HepG2 (cell line): Measurements from ENCODE around the gene PNO1. TPM values are rescaled to one million over a fixed set of nuclear protein-coding genes. Genes with fewer than 3 reads are reported as not detected.
A peak's percentile ranks its signal among the peaks of the same experiment; 100 is the strongest.

Experiments used
- ATAC-seq: fragments of 200-7000 bp; cut with Tn5 transposase; 3 replicates; pipeline ENCODE4 v1.9.1; 2020; ENCODE audit warnings: mild to moderate bottlenecking, moderate library complexity
- BruUV-seq: library from RNA; stranded (reverse); fragments of 400-500 nt; replicated peaks from 2 replicates; lab custom pipeline; 2021; lab: Mats Ljungman, UMichigan
- CTCF ChIA-PET: fragments of 300-600 bp; formaldehyde crosslinking; extraction: SDS; loops from one replicate; lab custom pipeline; 2021; ENCODE audit warnings: low total read pairs, inconsistent platforms, low intra/inter-chr PET ratio; lab: Yijun Ruan, JAX
- POLR2A ChIA-PET: fragments of 350-600 bp; sonication (Branson Sonifier 250); formaldehyde crosslinking; loops from one replicate; lab custom pipeline; 2020; ENCODE audit warnings: antibody characterized with exemption, inconsistent platforms; lab: Yijun Ruan, JAX
- DNase-seq: peaks from one replicate; pipeline ENCODE4 v3.0.0-alpha.2; 2015; ENCODE audit warnings: low spot score
- FAIRE-seq: peaks from 3 replicates; lab custom pipeline; 2011; peaks lifted over from hg19 to GRCh38; lab: Jason Lieb, UNC
- H2AFZ ChIP-seq: one replicate; pipeline ENCODE4 v1.6.1; 2011; ENCODE audit warnings: low read length, inconsistent platforms
- H3K27ac ChIP-seq: fragments of 300-600 bp; 3 replicates; pipeline ENCODE4 v1.8.0; 2011; ENCODE audit warnings: mixed run types, mild to moderate bottlenecking, mixed read lengths, low read length, inconsistent platforms; ENCODE audit not compliant: insufficient read depth; ENCODE audit errors: extremely low read length
- H3K27me3 ChIP-seq, 2 experiments: fragments of 200-600 bp in 1 of 2; 2 replicates in 1 of 2; 3 replicates in 1 of 2; pipeline versions ENCODE4 v1.6.0 to v1.8.0; 2011; ENCODE audit warnings: low read length in 2 of 2, mild to moderate bottlenecking in 2 of 2, moderate library complexity in 2 of 2, inconsistent platforms in 1 of 2; ENCODE audit not compliant: insufficient read depth in 2 of 2, control insufficient read depth in 1 of 2
- H3K36me3 ChIP-seq, 2 experiments: fragments of 200-600 bp in 1 of 2; replicated peaks in 1 of 2; 2 replicates in 1 of 2; 3 replicates in 1 of 2; pipeline versions ENCODE4 v1.5.1 to v1.8.0; 2011; ENCODE audit warnings: low read length in 2 of 2, inconsistent platforms in 1 of 2; ENCODE audit not compliant: insufficient read depth in 2 of 2, control insufficient read depth in 1 of 2
- H3K4me1 ChIP-seq: 2 replicates; pipeline ENCODE4 v1.5.1; 2012; ENCODE audit warnings: low read length, inconsistent platforms; ENCODE audit not compliant: insufficient read depth
- H3K4me2 ChIP-seq: 2 replicates; pipeline ENCODE4 v1.6.0; 2011; ENCODE audit warnings: low read depth, low read length, inconsistent platforms
- H3K4me3 ChIP-seq, 3 experiments: fragments of 200-600 bp in 1 of 3; sonication (generic), shearing (Covaris generic) in 1 of 3; replicated peaks in 1 of 3; 2 replicates each; pipeline ENCODE4 v1.5.1; 2011 to 2016; ENCODE audit warnings: low read length in 3 of 3, inconsistent platforms in 2 of 3, low read depth in 2 of 3, mild to moderate bottlenecking in 2 of 3, control low read depth in 1 of 3, mixed read lengths in 1 of 3; ENCODE audit not compliant: insufficient read depth in 1 of 3
- H3K79me2 ChIP-seq: one replicate; pipeline ENCODE4 v1.6.1; 2011; ENCODE audit warnings: low read length, inconsistent platforms; ENCODE audit not compliant: insufficient read depth
- H3K9ac ChIP-seq: 2 replicates; pipeline ENCODE4 v1.6.0; 2011; ENCODE audit warnings: mild to moderate bottlenecking, low read depth, low read length, inconsistent platforms; ENCODE audit not compliant: insufficient read depth
- H3K9me3 ChIP-seq: 2 replicates; pipeline ENCODE4 v1.5.1; 2012; ENCODE audit warnings: mild to moderate bottlenecking, low read length
- H4K20me1 ChIP-seq: 2 replicates; pipeline ENCODE4 v1.6.0; 2011; ENCODE audit warnings: inconsistent platforms, mild to moderate bottlenecking, low read length, moderate library complexity; ENCODE audit not compliant: insufficient read depth
- FLYWCH1 ChIP-seq: sonication (generic); formaldehyde crosslinking; IDR thresholded peaks from 2 replicates; pipeline ENCODE4 v1.8.1; 2023; ENCODE audit warnings: mild to moderate bottlenecking, missing genetic modification reagents
- MLLT10 ChIP-seq: sonication (generic); formaldehyde crosslinking; IDR thresholded peaks from 2 replicates; pipeline ENCODE4 v1.4.0; 2020; ENCODE audit warnings: missing genetic modification reagents
- POLR2G ChIP-seq: fragments of 200-400 bp; formaldehyde crosslinking; IDR thresholded peaks from 2 replicates; pipeline ENCODE4 v1.6.1; 2018; ENCODE audit warnings: mild to moderate bottlenecking, low read depth, low read length, moderate library complexity
- RBM22 ChIP-seq: fragments of 200-400 bp; formaldehyde crosslinking; optimal IDR thresholded peaks from 2 replicates; pipeline ENCODE3; 2017; ENCODE audit warnings: mild to moderate bottlenecking, low read length, moderate library complexity
- ZNF234 ChIP-seq: sonication (generic); formaldehyde crosslinking; conservative IDR thresholded peaks from 2 replicates; pipeline ENCODE4 v1.5.1; 2020; ENCODE audit warnings: mild to moderate bottlenecking, missing genetic modification reagents
- ZNF33A ChIP-seq: sonication (generic); formaldehyde crosslinking; IDR thresholded peaks from 2 replicates; pipeline ENCODE4 v1.5.1; 2020; ENCODE audit warnings: missing genetic modification reagents, mild to moderate bottlenecking, moderate library complexity, borderline replicate concordance
- WGBS: methylation state at CpG from one replicate; pipeline ENCODE4 v1.1.6; 2017; ENCODE audit warnings: low lambda C conversion rate; 5-methylcytosine and 5-hydroxymethylcytosine counted together
- in situ Hi-C: cut with HindIII; loops from 2 replicates; pipeline ENCODE4 v1.10.0; 2017; ENCODE audit warnings: low pct_unique_long_range_greater_than_20kb; ENCODE audit not compliant: extremely low pct_ligation_motif_present
- intact Hi-C: fragments of 100-400 bp; cut with micrococcal nuclease; formaldehyde crosslinking; loops from one replicate; pipeline ENCODE4 v1.10.0; 2022; ENCODE audit not compliant: unreplicated experiment
- polyA plus RNA-seq, 8 experiments: library from polyadenylated mRNA; depleted of rRNA in 3 of 8; stranded (reverse) in 7 of 8; unstranded in 1 of 8; fragments of >200 nt; fragmentation: Illumina TruSeq in 4 of 8; extraction: Trizol in 4 of 8; gene quantifications; 2 replicates each; pipeline versions ENCODE4 v1.2.1 to v1.2.3, GENCODE V29; 2011 to 2016; ENCODE audit warnings: low read depth in 4 of 8, missing spikeins in 1 of 8, mixed read lengths in 1 of 8; ENCODE audit not compliant: insufficient read depth in 1 of 8
- total RNA-seq, 5 experiments: library from RNA; depleted of rRNA; stranded (reverse); fragments of >200 nt; fragmentation: Illumina TruSeq; extraction: Trizol; gene quantifications; 2 replicates each; pipeline ENCODE4 v1.2.3, GENCODE V29; 2016; ENCODE audit warnings: low read depth in 1 of 5
- TF ChIP-seq, protein P1 (sequence below): sonication (generic); formaldehyde crosslinking; IDR thresholded peaks from 2 replicates; pipeline ENCODE4 v1.4.0; 2020; ENCODE audit warnings: mild to moderate bottlenecking, missing genetic modification reagents
- TF ChIP-seq, protein P2 (sequence below): IDR thresholded peaks from 2 replicates; pipeline ENCODE4 v1.6.1; 2016; ENCODE audit warnings: missing biosample characterization, missing genetic modification reagents, low read depth
- TF ChIP-seq, protein P3 (sequence below): sonication (generic); formaldehyde crosslinking; IDR thresholded peaks from 2 replicates; pipeline ENCODE4 v1.4.0; 2020; ENCODE audit warnings: missing genetic modification reagents, mild to moderate bottlenecking, borderline replicate concordance

The PNO1 gene
- total and polyA plus RNA-seq, 2 of the 13 experiments (the other 11 are each of a cell fraction or from before 2014, with no cell fraction given), result 12.8 to 48.5 TPM

DNA sequence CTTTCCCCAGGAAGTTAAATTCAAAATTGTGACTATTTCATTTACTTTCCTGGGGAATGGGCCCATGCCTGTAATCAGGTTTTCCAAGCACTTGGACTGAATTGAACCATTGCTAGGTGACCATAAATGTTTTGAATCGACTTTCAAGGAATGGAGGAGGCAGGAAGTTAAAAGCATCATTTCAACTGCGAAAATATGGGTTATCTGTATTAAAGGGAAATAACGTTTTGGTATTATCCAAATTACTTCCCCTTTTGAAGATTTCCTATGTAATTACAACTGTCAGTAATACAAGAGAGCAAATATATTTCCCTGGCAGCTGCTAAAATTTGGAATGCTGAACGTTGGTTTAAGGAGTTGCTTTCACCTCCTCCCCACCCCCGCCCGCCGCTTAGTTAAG lies 19.0 kb downstream of the PNO1 start:
- H3K9ac ChIP-seq, result no peak overlapping the region
- H3K36me3 ChIP-seq, result peaks cover 11 to 69% of the 10 kb centered on the region in 2 experiments
- H4K20me1 ChIP-seq, result no peaks in the 10 kb centered on the region
- 92% methylated on average over 7 of the region's 7 CpGs for WGBS
- H3K4me1 ChIP-seq, result peaks cover 1% of the 10 kb centered on the region
- no peak overlapping the region for H3K4me3 ChIP-seq
- POLR2A ChIA-PET, result no interaction called here
- CTCF ChIA-PET, result no interaction called here
- in situ Hi-C loops (no loop called here), intact Hi-C loops (no loop called here)
- BruUV-seq, result no TSS peak
- ATAC-seq, result no peak
- FAIRE-seq, result no peak
- H3K27me3 ChIP-seq, result no peaks in the 10 kb centered on the region
- no peaks in the 10 kb centered on the region for H3K79me2 ChIP-seq
- no peak overlapping the region for H2AFZ ChIP-seq
- no peaks in the 10 kb centered on the region for H3K9me3 ChIP-seq
- H3K4me2 ChIP-seq, result no peak overlapping the region
- DNase-seq, result no peak
- TF ChIP-seq ZNF33A, result no peak
- TF ChIP-seq POLR2G, result 0 out of 2 replicates have a peak, but pooled peaks have one; percentile 6
- TF ChIP-seq, all 625 proteins: peak for 1
- H3K27ac ChIP-seq, result no peak overlapping the region

DNA sequence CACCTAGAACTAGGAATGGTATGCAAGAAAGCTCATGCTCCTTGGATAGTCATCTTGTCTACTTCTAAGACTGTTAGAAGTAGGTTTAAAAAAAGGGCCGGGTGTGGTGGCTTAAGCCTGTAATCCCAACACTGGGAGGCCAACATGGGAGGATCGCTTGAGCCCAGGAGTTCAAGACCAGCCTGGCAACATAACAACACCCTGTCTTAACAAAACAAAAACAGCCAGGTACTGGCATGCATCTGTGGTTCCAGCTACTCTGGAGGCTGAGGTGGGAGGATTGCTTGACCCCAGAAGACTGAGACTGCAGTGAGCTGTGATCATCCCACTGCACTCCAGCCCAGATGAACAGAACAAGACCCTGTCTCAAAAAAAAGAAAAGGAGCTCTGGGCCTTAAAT lies 19.9 kb downstream of the PNO1 start:
- TF ChIP-seq, protein P1, sequence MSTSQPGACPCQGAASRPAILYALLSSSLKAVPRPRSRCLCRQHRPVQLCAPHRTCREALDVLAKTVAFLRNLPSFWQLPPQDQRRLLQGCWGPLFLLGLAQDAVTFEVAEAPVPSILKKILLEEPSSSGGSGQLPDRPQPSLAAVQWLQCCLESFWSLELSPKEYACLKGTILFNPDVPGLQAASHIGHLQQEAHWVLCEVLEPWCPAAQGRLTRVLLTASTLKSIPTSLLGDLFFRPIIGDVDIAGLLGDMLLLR (CRISPR knock-in tag), result no peak
- TF ChIP-seq FLYWCH1 (CRISPR knock-in tag) (no peak), MLLT10 (no peak), RBM22 (peak; percentile 66), ZNF234 (CRISPR knock-in tag) (no peak)
- TF ChIP-seq, protein P2, sequence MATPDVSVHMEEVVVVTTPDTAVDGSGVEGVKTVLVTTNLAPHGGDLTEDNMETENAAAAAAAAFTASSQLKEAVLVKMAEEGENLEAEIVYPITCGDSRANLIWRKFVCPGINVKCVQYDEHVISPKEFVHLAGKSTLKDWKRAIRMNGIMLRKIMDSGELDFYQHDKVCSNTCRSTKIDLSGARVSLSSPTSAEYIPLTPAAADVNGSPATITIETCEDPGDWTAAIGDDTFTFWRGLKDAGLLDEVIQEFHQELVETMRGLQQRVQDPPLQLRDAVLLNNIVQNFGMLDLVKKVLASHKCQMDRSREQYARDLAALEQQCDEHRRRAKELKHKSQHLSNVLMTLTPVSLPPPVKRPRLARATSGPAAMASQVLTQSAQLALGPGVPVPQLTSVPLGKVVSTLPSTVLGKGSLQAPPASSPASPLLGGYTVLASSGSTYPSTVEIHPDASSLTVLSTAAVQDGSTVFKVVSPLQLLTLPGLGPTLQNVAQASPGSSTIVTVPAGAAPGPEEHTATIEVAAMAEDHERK, result no peak
- TF ChIP-seq, protein P3, sequence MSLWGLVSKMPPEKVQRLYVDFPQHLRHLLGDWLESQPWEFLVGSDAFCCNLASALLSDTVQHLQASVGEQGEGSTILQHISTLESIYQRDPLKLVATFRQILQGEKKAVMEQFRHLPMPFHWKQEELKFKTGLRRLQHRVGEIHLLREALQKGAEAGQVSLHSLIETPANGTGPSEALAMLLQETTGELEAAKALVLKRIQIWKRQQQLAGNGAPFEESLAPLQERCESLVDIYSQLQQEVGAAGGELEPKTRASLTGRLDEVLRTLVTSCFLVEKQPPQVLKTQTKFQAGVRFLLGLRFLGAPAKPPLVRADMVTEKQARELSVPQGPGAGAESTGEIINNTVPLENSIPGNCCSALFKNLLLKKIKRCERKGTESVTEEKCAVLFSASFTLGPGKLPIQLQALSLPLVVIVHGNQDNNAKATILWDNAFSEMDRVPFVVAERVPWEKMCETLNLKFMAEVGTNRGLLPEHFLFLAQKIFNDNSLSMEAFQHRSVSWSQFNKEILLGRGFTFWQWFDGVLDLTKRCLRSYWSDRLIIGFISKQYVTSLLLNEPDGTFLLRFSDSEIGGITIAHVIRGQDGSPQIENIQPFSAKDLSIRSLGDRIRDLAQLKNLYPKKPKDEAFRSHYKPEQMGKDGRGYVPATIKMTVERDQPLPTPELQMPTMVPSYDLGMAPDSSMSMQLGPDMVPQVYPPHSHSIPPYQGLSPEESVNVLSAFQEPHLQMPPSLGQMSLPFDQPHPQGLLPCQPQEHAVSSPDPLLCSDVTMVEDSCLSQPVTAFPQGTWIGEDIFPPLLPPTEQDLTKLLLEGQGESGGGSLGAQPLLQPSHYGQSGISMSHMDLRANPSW (CRISPR knock-in tag), result no peak
- no peak for DNase-seq
- H3K9me3 ChIP-seq, result no peaks in the 10 kb centered on the region
- peaks cover 7 to 71% of the 10 kb centered on the region in 2 experiments for H3K36me3 ChIP-seq
- H3K4me3 ChIP-seq, result no peak overlapping the region
- intact Hi-C loops, result no loop called here
- no peak overlapping the region for H3K4me2 ChIP-seq
- H2AFZ ChIP-seq, result no peak overlapping the region
- no peaks in the 10 kb centered on the region for H3K27me3 ChIP-seq
- no peak for FAIRE-seq
- no peaks in the 10 kb centered on the region for H3K4me1 ChIP-seq
- H3K27ac ChIP-seq, result no peak overlapping the region
- ATAC-seq, result no peak; the same call in 2 of the 3 replicates
- in situ Hi-C loops, result no loop called here
- H3K9ac ChIP-seq, result no peak overlapping the region
- no TSS peak for BruUV-seq
- 50% methylated on average over 2 of the region's 2 CpGs for WGBS
- H3K79me2 ChIP-seq, result no peaks in the 10 kb centered on the region
- no peaks in the 10 kb centered on the region for H4K20me1 ChIP-seq
- CTCF ChIA-PET, result no interaction called here
- POLR2A ChIA-PET, result interaction anchor here (1.0 to 1.7 kb wide), 2 partner anchors 20 to 75 kb away, joined by 3 to 7 read pairs; partner anchors contain the start of genes PNO1 and PPP3R1
